Calu3 (cell line): ENCODE results near the gene XPR1. TPM values are rescaled to one million over a fixed set of nuclear protein-coding genes. Genes with fewer than 3 reads are reported as not detected.

Experiments
- BruUV-seq: library from RNA; stranded (reverse); fragments of 400-500 nt; replicated peaks from 2 replicates; lab custom pipeline; 2021; lab: Mats Ljungman, UMichigan
- CTCF ChIA-PET: fragments of 300-600 bp; sonication (Branson Sonifier 250); formaldehyde crosslinking; loops from one replicate; lab custom pipeline; 2022; ENCODE audit warnings: antibody characterized with exemption; lab: Charles Lee
- DNase-seq: peaks from one replicate; pipeline ENCODE4 v3.0.0; 2022
- H3K27ac Mint-ChIP-seq: one replicate; pipeline ENCODE4 v1.8.0; 2022; ENCODE audit warnings: mixed read lengths; ENCODE audit not compliant: unreplicated experiment
- H3K27me3 Mint-ChIP-seq: one replicate; pipeline ENCODE4 v1.8.0; 2022; ENCODE audit warnings: mixed read lengths; ENCODE audit not compliant: unreplicated experiment
- H3K36me3 Mint-ChIP-seq: one replicate; pipeline ENCODE4 v1.8.0; 2022; ENCODE audit warnings: mild to moderate bottlenecking, moderate library complexity, mixed read lengths; ENCODE audit not compliant: insufficient read depth, unreplicated experiment
- H3K4me1 Mint-ChIP-seq: one replicate; pipeline ENCODE4 v1.8.0; 2022; ENCODE audit warnings: mild to moderate bottlenecking, low read depth, mixed read lengths; ENCODE audit not compliant: unreplicated experiment
- H3K4me3 Mint-ChIP-seq: one replicate; pipeline ENCODE4 v1.8.0; 2022; ENCODE audit warnings: mild to moderate bottlenecking, low read depth, moderate library complexity, mixed read lengths; ENCODE audit not compliant: unreplicated experiment
- H3K9me3 Mint-ChIP-seq: one replicate; pipeline ENCODE4 v1.8.0; 2022; ENCODE audit warnings: low read depth, mixed read lengths; ENCODE audit not compliant: unreplicated experiment
- intact Hi-C: fragments of 100-400 bp; cut with micrococcal nuclease; formaldehyde crosslinking; loops from one replicate; pipeline ENCODE4 v1.10.0; 2022; ENCODE audit not compliant: unreplicated experiment
- total RNA-seq: library from RNA; stranded (reverse); gene quantifications from 2 replicates; pipeline ENCODE4 v1.2.3, GENCODE V29; 2022
- TF ChIP-seq, protein P1 (sequence below): fragments of 200-600 bp; IDR thresholded peaks from one replicate; pipeline ENCODE4 v1.8.0; 2022; ENCODE audit warnings: antibody characterized with exemption; ENCODE audit not compliant: unreplicated experiment

XPR1 gene
- total RNA-seq, 1 experiment from 2014 or later, result 44.5 TPM

DNA sequence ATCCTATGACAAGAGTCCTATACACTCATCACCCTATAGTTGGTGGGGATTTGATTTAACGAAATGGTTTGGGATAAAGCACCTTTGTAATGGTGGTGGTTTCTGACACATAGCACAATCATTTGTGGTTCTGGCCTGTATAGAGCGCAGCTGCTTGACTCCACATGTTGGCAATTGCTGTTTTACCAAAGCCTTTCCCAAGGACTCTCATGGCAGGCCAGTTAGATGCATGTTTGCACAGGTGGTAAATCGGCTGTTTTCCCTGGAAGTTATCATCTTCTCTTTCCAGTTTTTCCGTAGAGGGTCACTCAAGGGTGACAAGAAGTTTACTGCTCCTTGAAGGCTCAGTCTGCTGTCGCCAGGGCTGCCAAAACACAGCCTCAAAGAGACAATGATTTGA is 17.1 kb upstream of the XPR1 start:
- DNase-seq, result no peak
- no TSS peak for BruUV-seq
- H3K36me3 Mint-ChIP-seq, result no peaks in the 10 kb centered on the region
- peaks cover 20% of the 10 kb centered on the region for H3K4me1 Mint-ChIP-seq
- no peaks in the 10 kb centered on the region for H3K27me3 Mint-ChIP-seq
- intact Hi-C loops, result no loop called here
- H3K4me3 Mint-ChIP-seq, result no peak overlapping the region
- CTCF ChIA-PET, result no interaction called here
- H3K27ac Mint-ChIP-seq, result no peak overlapping the region
- H3K9me3 Mint-ChIP-seq, result no peaks in the 10 kb centered on the region
- TF ChIP-seq, protein P1, sequence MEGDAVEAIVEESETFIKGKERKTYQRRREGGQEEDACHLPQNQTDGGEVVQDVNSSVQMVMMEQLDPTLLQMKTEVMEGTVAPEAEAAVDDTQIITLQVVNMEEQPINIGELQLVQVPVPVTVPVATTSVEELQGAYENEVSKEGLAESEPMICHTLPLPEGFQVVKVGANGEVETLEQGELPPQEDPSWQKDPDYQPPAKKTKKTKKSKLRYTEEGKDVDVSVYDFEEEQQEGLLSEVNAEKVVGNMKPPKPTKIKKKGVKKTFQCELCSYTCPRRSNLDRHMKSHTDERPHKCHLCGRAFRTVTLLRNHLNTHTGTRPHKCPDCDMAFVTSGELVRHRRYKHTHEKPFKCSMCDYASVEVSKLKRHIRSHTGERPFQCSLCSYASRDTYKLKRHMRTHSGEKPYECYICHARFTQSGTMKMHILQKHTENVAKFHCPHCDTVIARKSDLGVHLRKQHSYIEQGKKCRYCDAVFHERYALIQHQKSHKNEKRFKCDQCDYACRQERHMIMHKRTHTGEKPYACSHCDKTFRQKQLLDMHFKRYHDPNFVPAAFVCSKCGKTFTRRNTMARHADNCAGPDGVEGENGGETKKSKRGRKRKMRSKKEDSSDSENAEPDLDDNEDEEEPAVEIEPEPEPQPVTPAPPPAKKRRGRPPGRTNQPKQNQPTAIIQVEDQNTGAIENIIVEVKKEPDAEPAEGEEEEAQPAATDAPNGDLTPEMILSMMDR, result no peak

DNA sequence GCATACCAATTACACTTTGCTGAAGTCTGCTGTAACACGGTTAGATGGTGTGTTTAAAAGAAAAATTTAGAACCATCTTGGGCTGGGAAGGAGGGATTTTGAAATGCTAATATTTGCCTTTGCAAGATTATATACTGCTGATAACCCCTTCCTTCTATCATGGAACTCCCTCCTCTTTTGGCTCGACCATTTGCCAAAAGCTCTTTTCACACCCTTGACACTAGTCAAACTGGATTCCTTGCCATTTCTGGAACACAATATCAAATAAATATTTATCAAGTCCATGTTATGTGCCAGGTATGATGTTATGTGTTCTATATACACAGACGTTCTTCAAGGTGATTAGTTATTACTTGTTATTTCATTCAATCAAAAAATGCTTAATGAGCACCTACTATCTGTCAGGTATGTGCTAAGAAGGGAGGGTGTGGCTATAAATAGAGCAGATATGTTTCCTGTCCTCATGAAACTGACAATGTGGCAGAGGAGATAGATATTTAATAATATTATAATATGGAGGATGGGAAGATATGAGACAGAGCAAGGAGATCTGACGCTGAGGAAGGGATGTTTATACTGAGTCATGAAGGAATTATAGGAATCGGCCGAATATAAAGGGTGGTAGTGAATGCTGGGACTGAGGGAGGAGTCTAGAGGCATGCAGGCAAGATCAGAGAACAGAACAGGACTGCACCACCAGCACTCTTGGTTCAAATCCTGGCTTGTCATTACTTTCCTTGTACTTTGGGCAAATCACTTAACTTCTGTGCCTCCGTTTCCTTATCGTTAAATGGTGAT is 16.1 kb upstream of the XPR1 start:
- no peak for DNase-seq
- intact Hi-C loops, result no loop called here
- TF ChIP-seq, protein P1, result no peak
- no peak overlapping the region for H3K4me3 Mint-ChIP-seq
- H3K36me3 Mint-ChIP-seq, result no peaks in the 10 kb centered on the region
- no peak overlapping the region for H3K27ac Mint-ChIP-seq
- no peaks in the 10 kb centered on the region for H3K27me3 Mint-ChIP-seq
- CTCF ChIA-PET, result no interaction called here
- peaks cover 10% of the 10 kb centered on the region for H3K4me1 Mint-ChIP-seq
- no peaks in the 10 kb centered on the region for H3K9me3 Mint-ChIP-seq
- no TSS peak for BruUV-seq

DNA sequence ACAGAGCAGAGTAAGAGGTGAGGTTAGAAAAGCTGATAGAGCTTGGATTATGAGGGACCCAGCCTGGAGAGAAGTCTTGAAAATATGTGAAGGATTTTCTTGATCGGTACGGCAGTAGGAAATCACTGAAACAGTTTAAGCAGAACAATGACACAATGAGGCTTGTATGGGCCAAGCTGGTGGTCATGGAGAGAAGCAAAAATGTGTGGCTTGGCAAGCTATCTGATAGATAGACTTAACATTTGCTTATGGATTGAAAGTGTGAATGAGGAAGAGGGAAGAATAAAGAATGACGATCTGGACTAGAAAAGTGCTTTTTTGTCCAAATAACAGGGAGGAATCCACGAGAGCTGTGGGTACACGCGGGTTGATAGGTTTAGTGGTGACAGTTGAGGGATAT is 15.4 kb upstream of the XPR1 start:
- peaks cover 3% of the 10 kb centered on the region for H3K4me1 Mint-ChIP-seq
- H3K9me3 Mint-ChIP-seq, result no peaks in the 10 kb centered on the region
- no peak overlapping the region for H3K27ac Mint-ChIP-seq
- no peaks in the 10 kb centered on the region for H3K36me3 Mint-ChIP-seq
- CTCF ChIA-PET, result no interaction called here
- H3K27me3 Mint-ChIP-seq, result no peaks in the 10 kb centered on the region
- no TSS peak for BruUV-seq
- DNase-seq, result no peak
- intact Hi-C loops, result no loop called here
- H3K4me3 Mint-ChIP-seq, result no peak overlapping the region
- TF ChIP-seq, protein P1, result no peak

DNA sequence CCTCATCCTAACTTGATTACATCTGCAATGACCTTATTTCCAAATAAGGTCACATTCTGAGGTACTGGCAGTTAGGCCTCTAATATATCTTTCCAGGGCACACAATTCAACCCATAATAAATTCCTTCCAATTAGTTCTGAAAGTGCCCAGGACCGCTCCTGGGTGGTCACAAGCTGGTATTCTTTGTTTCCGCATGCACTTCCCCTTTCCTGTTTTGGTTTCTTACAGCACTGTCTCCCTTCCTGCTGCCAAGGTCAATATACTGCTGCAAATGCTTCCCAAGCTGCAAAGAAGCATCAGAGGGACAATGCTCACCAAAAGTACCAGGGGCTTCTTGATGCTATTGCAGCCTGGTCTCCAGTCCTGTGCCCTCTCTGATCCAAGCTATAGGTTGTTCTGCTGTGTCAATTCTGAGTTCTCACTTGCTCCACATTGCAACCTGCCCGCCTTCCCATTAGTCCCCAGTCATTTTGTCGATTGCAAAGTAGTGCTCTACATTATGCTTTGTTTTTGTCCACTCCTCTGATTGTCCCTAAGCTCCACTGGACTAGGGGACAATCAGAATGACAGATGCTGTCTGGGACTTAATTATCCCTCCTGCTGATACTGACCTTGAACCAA is 13.9 kb upstream of the XPR1 start:
- Mint-ChIP-seq H3K36me3 (no peaks in the 10 kb centered on the region), H3K9me3 (no peaks in the 10 kb centered on the region), H3K4me3 (no peak overlapping the region), H3K27ac (no peak overlapping the region), H3K27me3 (no peaks in the 10 kb centered on the region), H3K4me1 (no peaks in the 10 kb centered on the region)
- intact Hi-C loops, result no loop called here
- no peak for DNase-seq
- BruUV-seq, result no TSS peak
- CTCF ChIA-PET, result no interaction called here
- TF ChIP-seq, protein P1, result no peak
